Measurements from ENCODE around the gene RHOT2. TPM values are rescaled to one million over a fixed set of nuclear protein-coding genes. Genes with fewer than 3 reads are reported as not detected.

The RHOT2 gene
- total and polyA plus RNA-seq, 2 experiments from 2014 or later = 129 to 163 TPM

- H3K4me2 ChIP-seq = no peak overlapping the region
- no peaks in the 10 kb centered on the region for H3K79me2 ChIP-seq (replicated peaks; ENCODE audit: insufficient read depth)
- no peaks in the 10 kb centered on the region for H3K9me2 ChIP-seq (ENCODE audit: insufficient read depth)
- ATAC-seq = no peak
- 0 out of 2 replicates have a peak, but pooled peaks cover 6% of the 10 kb centered on the region for H3F3A ChIP-seq (replicated peaks; ENCODE audit: low read depth)
- H3K27ac Mint-ChIP-seq = no peak overlapping the region
- H3K4me3 Mint-ChIP-seq = no peak overlapping the region; the same call in 2 of the 3 replicates
- H3K9me3 Mint-ChIP-seq = peaks cover 4% of the 10 kb centered on the region; the same call in 1 of the 3 replicates
- no peaks in the 10 kb centered on the region for H4K20me1 ChIP-seq (replicated peaks; ENCODE audit: insufficient read depth)
- peaks cover 56% of the 10 kb centered on the region for H3K27me3 Mint-ChIP-seq (ENCODE audit: insufficient read depth, low read depth, poor library complexity)
- no peak overlapping the region for H3K4me3 ChIP-seq
- H2AFZ ChIP-seq = no peak overlapping the region
- TF ChIP-seq ZNF462 (CRISPR knock-in tag; IDR thresholded peaks at IDR 0.05) (no peak), CTCF (conservative IDR thresholded peaks at IDR 0.05; ENCODE audit: low read depth in 2 of 2) (no peak), STAT1 (IDR thresholded peaks at IDR 0.05; ENCODE audit: unreplicated experiment) (no peak), POLR2AphosphoS5 (IDR thresholded peaks at IDR 0.05; ENCODE audit: low read depth) (no peak), REST (IDR thresholded peaks at IDR 0.05; ENCODE audit: unreplicated experiment) (no peak), ZNF331 (CRISPR knock-in tag; IDR thresholded peaks at IDR 0.05; ENCODE audit: low read depth) (no peak), CREB1 (CRISPR knock-in tag; IDR thresholded peaks at IDR 0.05; ENCODE audit: low read depth) (no peak), ZNF114 (CRISPR knock-in tag; IDR thresholded peaks at IDR 0.05) (no peak), ETS1 (IDR thresholded peaks at IDR 0.05) (no peak), EZH2 (IDR thresholded peaks at IDR 0.05; ENCODE audit: low read depth, unreplicated experiment) (no peak), NANOG (IDR thresholded peaks at IDR 0.05; ENCODE audit: borderline replicate concordance) (no peak), EZH2phosphoT487 (IDR thresholded peaks at IDR 0.05; ENCODE audit: unreplicated experiment) (no peak), JUNB (IDR thresholded peaks at IDR 0.05; ENCODE audit: unreplicated experiment) (no peak)
- DNase-seq (ENCODE audit: low spot score) = no peak
- no peak overlapping the region for H3K27ac ChIP-seq (ENCODE audit: low read depth)
- H3K4me1 ChIP-seq (ENCODE audit: insufficient read depth) = no peaks in the 10 kb centered on the region
- H3K36me3 Mint-ChIP-seq (ENCODE audit: low read depth) = no peaks in the 10 kb centered on the region
- H3K4me1 Mint-ChIP-seq = no peaks in the 10 kb centered on the region; the same call in 2 of the 3 replicates
- no peaks in the 10 kb centered on the region for H3K36me3 ChIP-seq (ENCODE audit: insufficient read depth)
- peaks cover 68% of the 10 kb centered on the region for H3K27me3 ChIP-seq (ENCODE audit: insufficient read depth)
Measured at GRCh38 chr16:710500-711075, 42.7 kb downstream of the RHOT2 start.
